ENCODE measurements around the gene TTC23. TPM values are rescaled to one million over a fixed set of nuclear protein-coding genes. Genes with fewer than 3 reads are reported as not detected.

Gene TTC23
- total and polyA plus RNA-seq, 9 of the 15 experiments (the other 6 are each of a cell fraction or from before 2014, with no cell fraction given) = 0.41 to 4.5 (median 2.5) TPM

DNA sequence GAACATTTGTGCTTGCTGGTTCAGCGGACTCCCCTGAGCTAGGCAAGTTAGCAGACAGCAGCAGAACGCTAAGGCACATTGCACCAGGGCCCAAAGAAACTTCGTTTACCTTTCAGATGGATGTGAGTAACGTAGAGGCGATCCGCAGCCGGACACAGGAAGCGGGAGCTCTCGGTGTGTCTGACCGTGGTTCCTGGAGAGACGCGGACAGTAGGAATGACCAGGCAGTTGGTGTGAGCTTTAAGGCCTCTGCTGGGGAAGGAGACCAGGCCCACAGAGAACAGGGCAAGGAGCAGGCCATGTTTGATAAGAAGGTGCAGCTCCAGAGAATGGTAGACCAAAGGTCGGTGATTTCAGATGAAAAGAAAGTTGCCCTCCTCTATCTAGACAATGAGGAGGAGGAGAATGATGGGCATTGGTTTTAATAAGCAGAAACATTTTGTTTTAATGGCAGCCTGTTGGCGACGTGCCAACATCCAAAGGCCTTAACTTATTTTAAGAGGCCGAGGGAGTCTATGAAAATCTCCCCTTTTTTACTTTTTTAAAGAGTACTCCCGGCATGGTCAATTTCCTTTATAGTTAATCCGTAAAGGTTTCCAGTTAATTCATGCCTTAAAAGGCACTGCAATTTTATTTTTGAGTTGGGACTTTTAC lies 116.6 kb downstream of the TTC23 start:
- Histone ChIP-seq H3K27me3 (ENCODE audit: control insufficient read depth in 2 of 2, insufficient read depth in 2 of 2, low read length in 2 of 2) (peaks cover 31 to 63% of the 10 kb centered on the region in 2 experiments), H3K4me1 (replicated peaks in 1 of 2; ENCODE audit: control insufficient read depth in 2 of 2, insufficient read depth in 2 of 2, low read length in 2 of 2) (no peaks in the 10 kb centered on the region; a peak in 1 of 5 replicates), H3K36me3 (ENCODE audit: control insufficient read depth, insufficient read depth, low read length) (no peaks in the 10 kb centered on the region), H3K4me3 (no peak overlapping the region), H2AFZ (ENCODE audit: low read depth, low read length) (no peak overlapping the region), H4K20me1 (replicated peaks; ENCODE audit: control insufficient read depth, insufficient read depth, low read length) (no peaks in the 10 kb centered on the region; the same call in 1 of the 2 replicates), H3K9ac (ENCODE audit: insufficient read depth in 1 of 2, low read depth in 2 of 2, low read length in 2 of 2) (no peak overlapping the region), H3K9me1 (ENCODE audit: control insufficient read depth, insufficient read depth, low read length) (no peaks in the 10 kb centered on the region), H3K4me2 (ENCODE audit: insufficient read depth, low read length) (no peak overlapping the region), H3K9me3 (replicated peaks; ENCODE audit: control insufficient read depth, insufficient read depth, low read depth, low read length) (no peaks in the 10 kb centered on the region), H3K27ac (ENCODE audit: extremely low read depth, low read depth, low read length) (no peak overlapping the region), H3K79me2 (ENCODE audit: control insufficient read depth, insufficient read depth, low read length) (no peaks in the 10 kb centered on the region)
- intact Hi-C loops (cut with micrococcal nuclease) = no loop called here
- 20% methylated on average over 18 of the region's 18 CpGs for WGBS (ENCODE audit: insufficient coverage, low coverage, missing lambda C conversion rate)
- DNase-seq (ENCODE audit: extremely low read depth in 1 of 4, low spot score in 3 of 4) (no peak), FAIRE-seq (no peak), ATAC-seq (no peak)
- ChIA-PET CTCF (ENCODE audit: low intra/inter-chr PET ratio) (interaction anchor here (0.6 kb wide), 1 partner anchor 152 kb away, joined by 3 read pairs; no protein-coding TSS in a partner anchor), POLR2A (no interaction called here)
- in situ Hi-C loops (cut with MboI) = no loop called here
- TF ChIP-seq MYC (IDR thresholded peaks at IDR 0.05; ENCODE audit: low read depth, low read length) = no peak
- TF ChIP-seq MYC (CRISPR knock-in tag; IDR thresholded peaks at IDR 0.05; ENCODE audit: borderline replicate concordance, low read depth) = no peak
- TF ChIP-seq NFIC (IDR thresholded peaks at IDR 0.05) = peak; percentile 88
- no peak for TF ChIP-seq ZC3H11A (IDR thresholded peaks at IDR 0.05; ENCODE audit: low read depth, low read length)
- TF ChIP-seq SMAD3 (CRISPR knock-in tag; conservative IDR thresholded peaks at IDR 0.05) = no peak
- TF ChIP-seq, protein P1, sequence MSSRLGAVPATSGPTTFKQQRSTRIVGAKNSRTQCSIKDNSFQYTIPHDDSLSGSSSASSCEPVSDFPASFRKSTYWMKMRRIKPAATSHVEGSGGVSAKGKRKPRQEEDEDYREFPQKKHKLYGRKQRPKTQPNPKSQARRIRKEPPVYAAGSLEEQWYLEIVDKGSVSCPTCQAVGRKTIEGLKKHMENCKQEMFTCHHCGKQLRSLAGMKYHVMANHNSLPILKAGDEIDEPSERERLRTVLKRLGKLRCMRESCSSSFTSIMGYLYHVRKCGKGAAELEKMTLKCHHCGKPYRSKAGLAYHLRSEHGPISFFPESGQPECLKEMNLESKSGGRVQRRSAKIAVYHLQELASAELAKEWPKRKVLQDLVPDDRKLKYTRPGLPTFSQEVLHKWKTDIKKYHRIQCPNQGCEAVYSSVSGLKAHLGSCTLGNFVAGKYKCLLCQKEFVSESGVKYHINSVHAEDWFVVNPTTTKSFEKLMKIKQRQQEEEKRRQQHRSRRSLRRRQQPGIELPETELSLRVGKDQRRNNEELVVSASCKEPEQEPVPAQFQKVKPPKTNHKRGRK (tag; IDR thresholded peaks at IDR 0.05) = no peak
- peak; percentile 80 for TF ChIP-seq NFIX (CRISPR knock-in tag; IDR thresholded peaks at IDR 0.05; ENCODE audit: low read depth)
- no peak for TF ChIP-seq POLR2A (conservative IDR thresholded peaks at IDR 0.05)
- no peak for TF ChIP-seq SP1 (CRISPR knock-in tag; IDR thresholded peaks at IDR 0.05)
- no peak for TF ChIP-seq SMAD4 (CRISPR knock-in tag; conservative IDR thresholded peaks at IDR 0.05)
- no peak for TF ChIP-seq ZBTB33 (CRISPR knock-in tag; IDR thresholded peaks at IDR 0.05)
- no peak for TF ChIP-seq MLX (CRISPR knock-in tag; conservative IDR thresholded peaks at IDR 0.05)
- TF ChIP-seq RCOR1 (IDR thresholded peaks at IDR 0.05; ENCODE audit: borderline replicate concordance in 1 of 2, low read depth in 2 of 2, low read length in 2 of 2) = no peak
- TF ChIP-seq ZHX1 (conservative IDR thresholded peaks at IDR 0.05; ENCODE audit: low read length) = no peak
- TF ChIP-seq ZNF695 (CRISPR knock-in tag; IDR thresholded peaks at IDR 0.05) = no peak
- no TSS peak for BruUV-seq (replicated peaks)

Measured in K562 (cell line).